GM12878 (cell line): Measurements from ENCODE around the gene NR3C1. TPM values are rescaled to one million over a fixed set of nuclear protein-coding genes. Genes with fewer than 3 reads are reported as not detected.

Source experiments
- ATAC-seq: fragments of 200-7000 bp; cut with Tn5 transposase; 3 replicates; pipeline ENCODE4 v1.9.1; 2020; ENCODE audit warnings: mild to moderate bottlenecking, moderate library complexity
- BruUV-seq: library from RNA; stranded (reverse); fragments of 400-500 nt; replicated peaks from 2 replicates; lab custom pipeline; 2021; lab: Mats Ljungman, UMichigan
- CTCF ChIA-PET: fragments of 300-600 bp; sonication (Branson Sonifier 250); formaldehyde crosslinking; extraction: SDS; loops from one replicate; lab custom pipeline; 2021; ENCODE audit warnings: inconsistent platforms; lab: Yijun Ruan, JAX
- POLR2A ChIA-PET: fragments of 350-600 bp; formaldehyde crosslinking; extraction: SDS; loops from one replicate; lab custom pipeline; 2021; ENCODE audit warnings: inconsistent platforms; lab: Charles Lee
- RAD21 ChIA-PET: fragments of 300-600 bp; sonication (Branson Sonifier 250); formaldehyde crosslinking; loops from one replicate; lab custom pipeline; 2023; ENCODE audit warnings: antibody characterized with exemption; ENCODE audit not compliant: unreplicated experiment; lab: Charles Lee
- SMC1A ChIA-PET: fragments of 300-600 bp; sonication (Branson Sonifier 250); formaldehyde crosslinking; loops from one replicate; lab custom pipeline; 2023; ENCODE audit not compliant: unreplicated experiment, uncharacterized antibody; lab: Charles Lee
- DNase-seq: peaks from one replicate; pipeline ENCODE4 v3.0.0-alpha.2; 2011; ENCODE audit warnings: low read depth, low spot score
- FAIRE-seq: peaks from 3 replicates; lab custom pipeline; 2011; peaks lifted over from hg19 to GRCh38; lab: Jason Lieb, UNC
- H2AFZ ChIP-seq: 2 replicates; pipeline ENCODE4 v1.6.0; 2011; ENCODE audit warnings: low read depth, low read length, control low read depth; ENCODE audit not compliant: control insufficient read depth
- H3K27ac ChIP-seq: 2 replicates; pipeline ENCODE4 v1.5.1; 2011; ENCODE audit warnings: control low read depth; ENCODE audit not compliant: control insufficient read depth, insufficient read depth
- H3K27me3 ChIP-seq, 2 experiments: replicated peaks in 1 of 2; 2 replicates each; pipeline versions ENCODE4 v1.6.0 to v1.6.1; 2011; ENCODE audit warnings: low read length in 1 of 2; ENCODE audit not compliant: control insufficient read depth in 2 of 2, insufficient read depth in 2 of 2
- H3K36me3 ChIP-seq, 2 experiments: 2 replicates each; pipeline ENCODE4 v1.5.1; 2011; ENCODE audit warnings: low read length in 1 of 2; ENCODE audit not compliant: control insufficient read depth in 2 of 2, insufficient read depth in 2 of 2
- H3K4me1 ChIP-seq: 2 replicates; pipeline ENCODE4 v1.6.1; 2011; ENCODE audit warnings: mild to moderate bottlenecking, low read length, moderate library complexity, mixed read lengths; ENCODE audit not compliant: control insufficient read depth, insufficient read depth
- H3K4me2 ChIP-seq: 2 replicates; pipeline ENCODE4 v1.6.0; 2011; ENCODE audit warnings: control low read depth; ENCODE audit not compliant: control insufficient read depth, insufficient read depth
- H3K4me3 ChIP-seq: fragments of 200-600 bp; sonication (generic); 2 replicates; pipeline ENCODE4 v1.5.1; 2016
- H3K79me2 ChIP-seq: 2 replicates; pipeline ENCODE4 v1.6.0; 2011; ENCODE audit warnings: low read length; ENCODE audit not compliant: control insufficient read depth, insufficient read depth
- H3K9ac ChIP-seq: 2 replicates; pipeline ENCODE4 v1.8.0; 2011; ENCODE audit warnings: low read length, control low read depth, mixed read lengths; ENCODE audit not compliant: control insufficient read depth, insufficient read depth
- H3K9me3 ChIP-seq: replicated peaks from 3 replicates; pipeline ENCODE4 v1.5.1; 2011; ENCODE audit warnings: mild to moderate bottlenecking, low read length; ENCODE audit not compliant: control insufficient read depth, insufficient read depth
- H4K20me1 ChIP-seq: 2 replicates; pipeline ENCODE4 v1.6.0; 2011; ENCODE audit not compliant: control insufficient read depth, insufficient read depth
- CEBPB ChIP-seq, 2 experiments: fragments of 150-350 bp in 1 of 2; IDR thresholded peaks; 2 replicates each; pipeline ENCODE4 v1.6.1; 2012 to 2014; ENCODE audit warnings: low read depth in 2 of 2, low read length in 2 of 2, borderline replicate concordance in 1 of 2, inconsistent platforms in 1 of 2
- CHD2 ChIP-seq: IDR thresholded peaks from 2 replicates; pipeline ENCODE4 v1.6.1; 2011; ENCODE audit warnings: low read depth, low read length, improper control_type of control experiment, borderline replicate concordance
- FOS ChIP-seq: IDR thresholded peaks from 3 replicates; pipeline ENCODE4 v1.6.1; 2011; ENCODE audit warnings: borderline replicate concordance; ENCODE audit not compliant: insufficient read length; ENCODE audit errors: extremely low read depth
- IRF4 ChIP-seq: IDR thresholded peaks from 2 replicates; pipeline ENCODE4 v1.6.1; 2011; ENCODE audit warnings: low read depth, low read length
- KAT2A ChIP-seq: conservative IDR thresholded peaks from 2 replicates; pipeline ENCODE4 v1.6.1; 2011; ENCODE audit warnings: low read depth, low read length; ENCODE audit not compliant: control insufficient read depth
- MEF2B ChIP-seq: fragments of 450-650 bp; IDR thresholded peaks from 2 replicates; pipeline ENCODE4 v1.6.1; 2018; ENCODE audit warnings: mild to moderate bottlenecking, moderate library complexity; ENCODE audit not compliant: partially characterized antibody, poor library complexity, severe bottlenecking
- POU2F2 ChIP-seq: IDR thresholded peaks from 3 replicates; pipeline ENCODE4 v1.6.1; 2011; ENCODE audit warnings: low read depth, mild to moderate bottlenecking, low read length, borderline replicate concordance
- REST ChIP-seq: IDR thresholded peaks from 2 replicates; pipeline ENCODE4 v1.6.1; 2012; ENCODE audit warnings: mild to moderate bottlenecking, low read depth, low read length
- ZZZ3 ChIP-seq: IDR thresholded peaks from 2 replicates; pipeline ENCODE4 v1.6.1; 2011; ENCODE audit warnings: low read depth; ENCODE audit not compliant: control insufficient read depth, insufficient read length
- WGBS: methylation state at CpG from one replicate; pipeline ENCODE4 v1.1.6; 2016; ENCODE audit warnings: low lambda C conversion rate; ENCODE audit not compliant: insufficient replicate concordance, insufficient coverage; ENCODE audit errors: missing lambda C conversion rate; 5-methylcytosine and 5-hydroxymethylcytosine counted together
- in situ Hi-C: fragments of 300-500 bp; cut with MboI; formaldehyde crosslinking; loops from 9 replicates; pipeline ENCODE4 v1.14.3; 2018; ENCODE audit warnings: mixed read lengths
- intact Hi-C: fragments of 100-400 bp; cut with micrococcal nuclease; formaldehyde crosslinking; loops from one replicate; pipeline ENCODE4 v1.14.2; 2022; ENCODE audit not compliant: unreplicated experiment
- polyA plus RNA-seq, 11 experiments: library from polyadenylated mRNA; depleted of rRNA in 4 of 11; unstranded in 6 of 11; stranded (reverse) in 5 of 11; fragments of >200 nt; fragmentation: Nextera tagmentation in 4 of 11; fragmentation: Illumina TruSeq in 1 of 11; extraction: Ambion mirVana in 4 of 11; extraction: Trizol in 1 of 11; gene quantifications; 1 replicate in 1 of 11; 2 replicates in 10 of 11; pipeline versions ENCODE4 v1.2.1 to v1.2.3, GENCODE V29; 2011 to 2016; ENCODE audit warnings: inconsistent platforms in 2 of 11, missing spikeins in 2 of 11, low read depth in 1 of 11
- total RNA-seq, 4 experiments: library from RNA; depleted of rRNA in 3 of 4; stranded (reverse); fragments of >200 nt in 3 of 4; fragmentation: Illumina TruSeq in 1 of 4; extraction: Trizol in 1 of 4; gene quantifications; 2 replicates each; pipeline versions ENCODE4 v1.2.1 to v1.2.3, GENCODE V29; 2013 to 2021

NR3C1 gene
- total and polyA plus RNA-seq, 10 of the 15 experiments (the other 5 are each of a cell fraction or from before 2014, with no cell fraction given): 49.7 to 141 (median 109) TPM

- RAD21 ChIA-PET: interaction anchor here (2.3 kb wide), 1 partner anchor 16 kb away, joined by 9 read pairs; no protein-coding TSS in a partner anchor
- H3K27ac ChIP-seq: no peak overlapping the region
- CTCF ChIA-PET: interaction anchor here (1.5 kb wide), 1 partner anchor 15 kb away, joined by 7 read pairs; no protein-coding TSS in a partner anchor
- peaks cover 19% of the 10 kb centered on the region; the same call in 1 of the 2 replicates for H3K4me1 ChIP-seq
- POLR2A ChIA-PET: interaction anchor here (9.5 kb wide), 1 partner anchor 14 kb away, joined by 138 read pairs; no protein-coding TSS in a partner anchor
- no peak for FAIRE-seq
- SMC1A ChIA-PET: interaction anchor here (0.8 to 9.5 kb wide), 2 partner anchors 12 to 82 kb away, joined by 3 to 260 read pairs; no protein-coding TSS in a partner anchor
- 81% methylated on average over 1 of the region's 1 CpG for WGBS
- H3K79me2 ChIP-seq: peaks cover 33% of the 10 kb centered on the region
- H3K27me3 ChIP-seq: no peaks in the 10 kb centered on the region
- H3K4me2 ChIP-seq: no peak overlapping the region
- H3K9ac ChIP-seq: no peak overlapping the region
- no peak overlapping the region for H2AFZ ChIP-seq
- H3K9me3 ChIP-seq: no peaks in the 10 kb centered on the region
- in situ Hi-C loops (no loop called here), intact Hi-C loops (no loop called here)
- TF ChIP-seq CHD2: no peak
- TF ChIP-seq ZZZ3: no peak
- no peak for TF ChIP-seq KAT2A
- TF ChIP-seq CEBPB (IDR thresholded peaks at IDR 0.05; ENCODE audit: borderline replicate concordance in 1 of 2, low read depth in 2 of 2, low read length in 2 of 2): no peak
- no peak for TF ChIP-seq FOS
- no peak for TF ChIP-seq REST
- TF ChIP-seq MEF2B: no peak
- no peak for TF ChIP-seq POU2F2
- TF ChIP-seq IRF4: no peak
- DNase-seq: no peak
- H3K36me3 ChIP-seq: no peaks in the 10 kb centered on the region
- ATAC-seq: no peak
- H4K20me1 ChIP-seq: no peaks in the 10 kb centered on the region
- no peak overlapping the region for H3K4me3 ChIP-seq
- BruUV-seq: no TSS peak
Observed at GRCh38 chr5:143428155-143428554, 24.7 kb upstream of the NR3C1 start.
